Prostate gland (tissue), 2 donors: ENCODE measurements around the gene STRN3.

Source experiments
- CTCF ChIP-seq, 4 experiments: fragments of 200-600 bp in 2 of 4; fragments of 450-650 bp in 2 of 4; sonication (generic) in 2 of 4; IDR thresholded peaks; 1 replicate in 3 of 4; 2 replicates in 1 of 4; pipeline ENCODE4 v1.5.1; 2016 to 2019; ENCODE audit warnings: antibody characterized with exemption in 4 of 4, mild to moderate bottlenecking in 2 of 4, moderate library complexity in 2 of 4
- POLR2A ChIP-seq: fragments of 450-650 bp; IDR thresholded peaks from one replicate; pipeline ENCODE4 v1.6.1; 2016; ENCODE audit warnings: antibody characterized with exemption, mild to moderate bottlenecking
- POLR2AphosphoS5 ChIP-seq: sonication (generic); formaldehyde crosslinking; IDR thresholded peaks from one replicate; pipeline ENCODE4 v1.6.1; 2017; ENCODE audit warnings: antibody characterized with exemption

DNA sequence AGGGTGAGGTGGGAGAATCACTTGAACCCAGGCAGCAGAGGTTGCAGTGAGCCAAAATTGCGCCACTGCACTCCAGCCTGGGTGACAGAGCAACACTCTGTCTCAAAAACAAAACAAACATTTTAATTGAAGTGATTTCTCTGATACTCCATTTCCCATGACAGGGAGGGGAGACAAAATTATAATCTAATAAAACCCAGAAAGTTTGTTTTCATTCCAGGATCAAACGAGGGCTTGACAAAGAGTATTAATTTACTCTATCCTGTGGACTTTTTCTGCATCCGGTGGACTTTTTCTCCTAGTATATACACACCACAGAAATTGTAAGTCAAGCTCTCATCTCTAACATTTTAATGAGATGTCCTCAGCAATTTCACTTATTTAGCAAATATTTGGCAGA lies 15.2 kb downstream of the STRN3 start:
- no peak for TF ChIP-seq CTCF (IDR thresholded peaks at IDR 0.05)
- no peak for TF ChIP-seq POLR2A
- TF ChIP-seq POLR2AphosphoS5, result no peak
